Measurements from ENCODE around the gene IFNL1.

GRCh38 chr19:39329948-39330347, 33.7 kb downstream of the IFNL1 start:
- TF ChIP-seq CTCF (IDR thresholded peaks at IDR 0.05 in 4 of 5, conservative IDR thresholded peaks at IDR 0.05 in 1 of 5) (no peak), POLR2A (IDR thresholded peaks at IDR 0.05) (no peak)
